Measurements from ENCODE around the gene PTRHD1.

DNA sequence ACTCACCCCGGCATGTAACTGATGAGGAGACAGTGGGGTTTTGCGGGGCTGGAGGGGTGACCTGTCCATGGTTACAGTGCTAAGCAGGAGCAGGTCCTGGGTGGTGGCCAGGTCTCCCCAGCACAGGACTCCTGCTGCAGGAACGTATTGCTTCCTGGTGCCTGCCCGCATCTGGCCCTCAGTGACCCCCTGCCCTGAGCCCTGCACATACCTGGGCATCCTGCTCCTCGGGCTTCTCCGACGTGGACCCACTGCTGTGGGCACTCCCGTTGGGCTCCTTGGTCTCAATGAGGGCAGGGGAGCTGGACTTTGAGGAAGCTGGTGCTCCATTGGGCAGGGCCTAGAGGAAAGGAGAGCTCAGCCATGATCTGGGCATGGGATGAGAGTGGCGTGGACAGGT is 43.5 kb upstream of the PTRHD1 start:
- no peak for TF ChIP-seq CTCF (conservative IDR thresholded peaks at IDR 0.05)
- no peak for TF ChIP-seq EZH2 (IDR thresholded peaks at IDR 0.05; ENCODE audit: low read depth)
